Kidney (tissue), 14 donors: Measurements from ENCODE around the gene SLC66A3. TPM values are rescaled to one million over a fixed set of nuclear protein-coding genes. Genes with fewer than 3 reads are reported as not detected.

Source experiments
- DNase-seq, 5 donors: peaks; one replicate each; pipeline ENCODE4 v3.0.0-alpha.2; 2013 to 2020
- FAIRE-seq: peaks from 2 replicates; lab custom pipeline; 2012; peaks lifted over from hg19 to GRCh38; lab: Jason Lieb, UNC
- H3K27ac ChIP-seq, 2 donors: one replicate each; pipeline ENCODE4 v1.7.0; 2013; ENCODE audit warnings: low read depth in 2 of 2, low read length in 2 of 2, inconsistent platforms in 1 of 2
- H3K27me3 ChIP-seq: one replicate; pipeline ENCODE4 v1.7.1; 2013; ENCODE audit warnings: low read length, inconsistent platforms; ENCODE audit not compliant: control insufficient read depth, insufficient read depth
- H3K36me3 ChIP-seq, 3 donors: one replicate each; pipeline versions ENCODE4 v1.7.0 to v1.7.1; 2013; ENCODE audit warnings: low read length in 3 of 3, control low read depth in 1 of 3, inconsistent platforms in 1 of 3; ENCODE audit not compliant: insufficient read depth in 3 of 3, control insufficient read depth in 2 of 3
- H3K4me1 ChIP-seq, 3 donors: one replicate each; pipeline versions ENCODE4 v1.7.0 to v1.7.1; 2013; ENCODE audit warnings: low read length in 3 of 3, inconsistent platforms in 1 of 3, low read depth in 1 of 3; ENCODE audit not compliant: control insufficient read depth in 2 of 3, insufficient read depth in 2 of 3
- H3K4me3 ChIP-seq, 3 donors: one replicate each; pipeline versions ENCODE4 v1.7.0 to v1.8.1; 2013; ENCODE audit warnings: low read length in 3 of 3, control low read depth in 1 of 3, inconsistent platforms in 1 of 3
- H3K9ac ChIP-seq, 3 donors: one replicate each; pipeline versions ENCODE4 v1.7.0 to v1.7.1; 2013; ENCODE audit warnings: low read length in 3 of 3, control low read depth in 1 of 3, inconsistent platforms in 1 of 3
- H3K9me3 ChIP-seq, 3 donors: one replicate each; pipeline versions ENCODE4 v1.7.0 to v1.7.1; 2013; ENCODE audit warnings: low read length in 3 of 3, control low read depth in 1 of 3, inconsistent platforms in 1 of 3; ENCODE audit not compliant: control insufficient read depth in 2 of 3, insufficient read depth in 1 of 3
- intact Hi-C: fragments of 100-400 bp; cut with DNase I; formaldehyde crosslinking; loops from one replicate; pipeline ENCODE4 v1.11.1; 2022
- polyA plus RNA-seq: library from polyadenylated mRNA; stranded (reverse); fragments of 350-450 nt; fragmentation: Illumina TruSeq; extraction: RNeasy Lipid Tissue Mini Kit (QIAGEN cat#74804); gene quantifications from one replicate; pipeline ENCODE4 v1.2.3, GENCODE V29; 2014; ENCODE audit warnings: low read depth, low replicate concordance; ENCODE audit not compliant: insufficient read depth
- total RNA-seq: library from RNA; stranded (reverse); fragmentation: NEBNext Ultra II Directional; extraction: Animal tissue kit (Norgen Biotek cat#: 25700); gene quantifications from one replicate; pipeline ENCODE4 v1.2.1, GENCODE V29; 2021
- TF ChIP-seq, protein P1 (sequence below): IDR thresholded peaks from 3 replicates; pipeline ENCODE4 v1.5.1; 2012; ENCODE audit warnings: mild to moderate bottlenecking, moderate library complexity, borderline replicate concordance; ENCODE audit not compliant: insufficient read depth; ENCODE audit errors: extremely low read depth
- donor health status: control.
- donor health status: control.
- donor health status: control.
- donor health status: control.
- donor health status: control.
- donor health status: DM: yes; HTN: yes; CAD: no.
- donor health status: Normal renal cell carcinoma (clear cell type).

SLC66A3 gene
- total and polyA plus RNA-seq, 2 donors from 2014 or later = 28.4 to 33.0 TPM

GRCh38 chr2:11220445-11220844 lies 65.2 kb downstream of the SLC66A3 start:
- no peaks in the 10 kb centered on the region for H3K9me3 ChIP-seq
- DNase-seq (no peak), FAIRE-seq (no peak)
- H3K27me3 ChIP-seq = no peaks in the 10 kb centered on the region
- no peak overlapping the region for H3K27ac ChIP-seq
- TF ChIP-seq, protein P1, sequence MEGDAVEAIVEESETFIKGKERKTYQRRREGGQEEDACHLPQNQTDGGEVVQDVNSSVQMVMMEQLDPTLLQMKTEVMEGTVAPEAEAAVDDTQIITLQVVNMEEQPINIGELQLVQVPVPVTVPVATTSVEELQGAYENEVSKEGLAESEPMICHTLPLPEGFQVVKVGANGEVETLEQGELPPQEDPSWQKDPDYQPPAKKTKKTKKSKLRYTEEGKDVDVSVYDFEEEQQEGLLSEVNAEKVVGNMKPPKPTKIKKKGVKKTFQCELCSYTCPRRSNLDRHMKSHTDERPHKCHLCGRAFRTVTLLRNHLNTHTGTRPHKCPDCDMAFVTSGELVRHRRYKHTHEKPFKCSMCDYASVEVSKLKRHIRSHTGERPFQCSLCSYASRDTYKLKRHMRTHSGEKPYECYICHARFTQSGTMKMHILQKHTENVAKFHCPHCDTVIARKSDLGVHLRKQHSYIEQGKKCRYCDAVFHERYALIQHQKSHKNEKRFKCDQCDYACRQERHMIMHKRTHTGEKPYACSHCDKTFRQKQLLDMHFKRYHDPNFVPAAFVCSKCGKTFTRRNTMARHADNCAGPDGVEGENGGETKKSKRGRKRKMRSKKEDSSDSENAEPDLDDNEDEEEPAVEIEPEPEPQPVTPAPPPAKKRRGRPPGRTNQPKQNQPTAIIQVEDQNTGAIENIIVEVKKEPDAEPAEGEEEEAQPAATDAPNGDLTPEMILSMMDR = no peak
- H3K4me1 ChIP-seq = no peaks in the 10 kb centered on the region
- no peak overlapping the region for H3K4me3 ChIP-seq
- intact Hi-C loops = no loop called here
- H3K36me3 ChIP-seq = peaks cover 3 to 28% (median 7%) of the 10 kb centered on the region in 3 donors
- H3K9ac ChIP-seq = no peak overlapping the region

- intact Hi-C loops = no loop called here
- FAIRE-seq = no peak
- TF ChIP-seq, protein P1 = no peak
- no peak for DNase-seq
- no peak overlapping the region for H3K4me3 ChIP-seq
- peaks cover 2 to 14% (median 7%) of the 10 kb centered on the region in 3 donors for H3K36me3 ChIP-seq
- no peak overlapping the region for H3K27ac ChIP-seq
- no peaks in the 10 kb centered on the region for H3K27me3 ChIP-seq
- no peaks in the 10 kb centered on the region for H3K9me3 ChIP-seq
- H3K9ac ChIP-seq = no peak overlapping the region
- H3K4me1 ChIP-seq = no peaks in the 10 kb centered on the region
These were observed 67.6 kb downstream of the SLC66A3 start for GRCh38 chr2:11222845-11223244.

DNA sequence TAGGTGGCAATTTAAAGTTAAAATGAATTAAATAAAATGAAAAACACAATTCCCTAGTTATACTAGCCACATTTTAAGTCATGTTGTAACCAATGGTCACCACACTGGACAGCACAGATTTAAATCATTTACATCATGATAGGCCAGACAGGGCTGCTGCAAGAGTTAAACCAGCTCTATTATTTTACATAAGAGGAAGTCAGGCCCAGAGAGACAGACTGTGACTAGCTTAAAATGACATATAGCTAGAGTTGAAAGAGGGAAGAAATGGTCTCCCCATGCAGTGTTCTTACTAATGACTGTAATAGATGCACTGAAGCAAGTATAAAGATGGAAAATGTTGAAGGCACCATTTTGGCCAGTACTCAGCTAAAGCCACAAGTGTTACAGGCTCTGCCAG lies 69.6 kb downstream of the SLC66A3 start:
- no peaks in the 10 kb centered on the region for H3K9me3 ChIP-seq
- no peak overlapping the region for H3K9ac ChIP-seq
- no peak for FAIRE-seq
- H3K4me1 ChIP-seq = no peaks in the 10 kb centered on the region
- H3K4me3 ChIP-seq = no peak overlapping the region
- H3K27me3 ChIP-seq = no peaks in the 10 kb centered on the region
- TF ChIP-seq, protein P1 = no peak
- peaks cover 0 to 7% (median 6%) of the 10 kb centered on the region in 3 donors for H3K36me3 ChIP-seq
- DNase-seq = no peak
- no peak overlapping the region for H3K27ac ChIP-seq
- intact Hi-C loops = no loop called here

DNA sequence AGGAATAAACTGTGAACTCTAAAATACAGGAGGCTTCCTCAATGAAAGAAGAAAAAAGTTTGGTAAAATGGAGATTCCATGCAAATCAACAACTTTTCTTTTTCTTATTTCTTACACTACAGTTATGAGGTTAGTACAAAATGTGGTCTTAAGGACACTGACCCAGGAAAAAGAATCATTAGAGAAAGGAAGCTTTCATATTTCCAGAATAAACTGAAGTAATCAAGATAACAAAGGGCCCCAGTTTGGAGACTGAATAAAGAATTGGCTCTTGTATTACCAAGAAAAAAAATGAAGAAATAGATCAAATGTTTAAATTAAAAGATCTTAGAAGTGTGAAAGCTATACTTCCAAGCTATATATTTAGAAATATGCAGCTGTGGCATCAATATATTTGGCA lies 72.3 kb downstream of the SLC66A3 start:
- H3K27ac ChIP-seq = no peak overlapping the region
- peaks cover 0 to 5% (median 0%) of the 10 kb centered on the region in 3 donors for H3K36me3 ChIP-seq
- H3K9me3 ChIP-seq = no peaks in the 10 kb centered on the region
- no peak overlapping the region for H3K4me3 ChIP-seq
- DNase-seq (no peak), FAIRE-seq (no peak)
- H3K27me3 ChIP-seq = no peaks in the 10 kb centered on the region
- H3K4me1 ChIP-seq = no peaks in the 10 kb centered on the region
- intact Hi-C loops = no loop called here
- TF ChIP-seq, protein P1 = no peak
- H3K9ac ChIP-seq = no peak overlapping the region
